ENCODE results near the gene ITGA8.
"Not testable (repeated sequence)": the region's sequence is repeated elsewhere in the genome, so short reads cannot be mapped to it uniquely, and the experiment has no call there.

ITGA8 gene

GRCh38 chr10:15672469-15672868 is 47.3 kb downstream of the ITGA8 start:
- no peak for DNase-seq

- DNase-seq: no peak
These were observed 48.8 kb downstream of the ITGA8 start for GRCh38 chr10:15670880-15671279.

- DNase-seq: no peak
These were observed 58.1 kb downstream of the ITGA8 start for GRCh38 chr10:15661574-15661973.

DNA sequence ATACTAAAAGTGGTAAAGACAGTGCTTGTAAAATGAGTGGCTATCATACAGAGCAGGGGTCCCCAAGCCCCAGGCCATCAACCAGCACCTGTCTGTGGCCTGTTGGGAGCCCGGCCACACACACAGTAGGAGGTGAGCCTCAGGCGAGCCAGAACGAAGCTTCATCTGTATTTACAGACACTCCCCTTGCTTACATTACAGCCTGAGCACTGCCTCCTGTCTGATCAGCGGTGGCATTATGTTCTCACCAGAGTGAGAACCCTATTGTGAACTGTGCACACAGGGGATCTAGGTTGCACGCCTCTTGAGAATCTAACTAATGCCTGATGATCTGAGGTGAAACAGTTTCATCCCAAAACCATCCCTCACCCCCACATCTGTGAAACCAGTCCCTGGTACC is 58.7 kb downstream of the ITGA8 start:
- DNase-seq: no peak

DNA sequence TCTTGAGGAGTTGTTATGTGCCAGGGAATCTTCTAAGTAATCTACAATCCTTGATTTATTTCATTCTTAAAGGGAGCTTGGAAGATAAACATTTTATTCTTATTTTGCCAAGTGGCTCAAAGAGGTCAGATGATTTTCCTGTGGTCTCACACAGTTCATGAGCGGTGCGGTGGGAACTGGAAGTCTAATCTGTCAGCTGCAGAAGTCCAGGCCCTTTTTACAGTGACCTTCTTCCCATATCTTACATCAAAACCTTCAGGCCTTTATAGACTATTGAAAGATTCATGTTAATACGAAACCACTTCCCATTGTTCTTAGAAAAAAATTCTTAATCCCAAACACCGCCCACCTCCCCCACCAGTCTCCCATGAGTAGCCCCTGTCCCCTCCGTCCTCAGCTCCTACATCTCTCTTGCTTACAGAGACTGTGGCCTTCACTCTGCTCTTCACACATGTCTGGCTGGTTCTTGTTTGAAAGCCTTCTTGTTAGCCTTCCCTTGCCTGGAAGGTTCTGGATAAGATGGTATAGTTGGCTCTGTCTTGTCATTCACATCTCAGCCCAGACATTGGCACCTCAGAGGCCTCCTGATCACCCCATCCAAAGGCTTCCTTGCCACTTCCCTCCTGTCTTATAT is 61.5 kb downstream of the ITGA8 start:
- no peak for DNase-seq

DNA sequence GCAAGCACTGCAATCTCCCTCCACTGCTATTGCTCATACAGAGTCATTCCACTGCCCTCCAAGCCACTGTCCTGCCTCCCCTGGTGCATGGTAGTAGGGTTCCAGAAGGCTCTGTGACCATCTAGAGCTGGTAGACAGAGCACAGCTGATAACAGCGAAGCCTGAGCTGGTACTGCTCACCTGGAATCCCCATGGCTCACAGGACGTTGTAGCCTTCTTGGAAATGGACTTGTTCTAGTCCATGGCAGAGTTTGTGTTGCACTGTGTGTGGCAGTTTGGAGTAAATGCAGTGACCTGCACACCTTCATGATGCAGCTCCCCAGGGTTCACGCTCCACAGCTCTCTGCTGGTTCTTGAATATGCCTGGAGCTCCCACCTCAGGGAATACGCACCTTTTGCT is 67.0 kb downstream of the ITGA8 start:
- no peak for DNase-seq

DNA sequence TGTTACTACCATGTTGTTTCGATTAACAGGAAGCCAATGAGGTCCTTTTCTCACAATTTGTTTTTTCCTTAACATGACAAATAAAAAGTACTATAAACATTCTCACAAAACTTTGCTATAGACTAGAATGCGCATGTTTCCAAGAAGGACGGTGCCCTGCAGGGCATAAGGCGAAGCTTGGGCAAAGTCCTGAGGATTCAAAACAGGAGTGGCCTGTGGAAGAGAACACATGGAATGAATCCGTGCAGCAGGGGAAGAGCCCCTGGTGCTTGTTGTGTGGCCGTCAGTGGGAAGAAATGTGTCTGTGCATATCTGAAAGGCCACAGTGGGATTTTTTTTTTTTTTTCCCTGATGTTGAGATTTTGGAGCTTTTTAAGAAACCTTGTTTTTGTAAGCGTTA is 67.6 kb downstream of the ITGA8 start:
- DNase-seq: no peak

DNA sequence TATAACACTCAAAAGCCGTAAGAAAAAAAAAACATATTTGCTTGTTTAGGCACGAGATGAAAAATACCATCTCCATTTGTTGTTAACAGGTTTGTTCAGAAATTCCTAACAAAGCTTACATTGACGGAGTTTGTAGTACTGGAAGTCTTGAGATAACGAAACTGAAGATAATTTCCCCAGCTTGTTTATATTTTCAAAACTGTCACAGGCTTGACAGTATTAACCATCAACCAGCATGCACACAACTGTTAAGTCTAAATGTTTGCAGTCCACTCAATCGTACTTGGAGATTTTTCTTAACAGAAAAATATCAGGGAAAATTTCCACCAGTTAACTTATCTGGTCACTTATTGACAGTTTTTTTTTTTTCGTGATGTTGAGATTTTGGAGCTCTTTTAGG is 68.5 kb downstream of the ITGA8 start:
- DNase-seq: no peak

GRCh38 chr10:15642095-15642494 is 77.6 kb downstream of the ITGA8 start:
- no peak for DNase-seq

DNA sequence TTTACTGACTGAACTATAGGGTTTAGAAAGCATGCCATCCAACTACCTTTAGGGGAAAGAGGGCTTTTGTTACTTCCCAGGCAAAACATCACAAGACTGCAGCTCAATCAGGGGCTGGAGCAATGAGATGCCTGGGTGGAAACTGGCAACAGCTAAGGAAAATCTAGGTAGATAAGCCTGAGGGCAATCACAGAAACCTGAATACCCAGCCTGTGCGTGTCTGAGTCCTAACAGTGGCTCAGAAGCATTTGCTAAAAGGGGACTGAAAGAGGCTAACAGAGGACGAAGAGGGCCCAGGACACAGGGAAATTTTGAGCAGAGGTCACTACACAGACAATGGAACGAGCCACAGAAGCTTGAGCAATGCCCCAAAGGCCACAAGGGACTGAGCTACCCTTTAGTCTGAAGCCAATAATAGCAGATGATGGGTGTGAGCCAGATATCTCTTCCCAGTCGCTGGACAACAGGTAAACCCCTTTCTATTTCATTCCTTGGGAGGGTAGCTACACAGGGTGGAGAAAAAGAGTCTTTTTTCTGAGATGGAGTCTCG is 79.1 kb downstream of the ITGA8 start:
- no peak for DNase-seq

DNA sequence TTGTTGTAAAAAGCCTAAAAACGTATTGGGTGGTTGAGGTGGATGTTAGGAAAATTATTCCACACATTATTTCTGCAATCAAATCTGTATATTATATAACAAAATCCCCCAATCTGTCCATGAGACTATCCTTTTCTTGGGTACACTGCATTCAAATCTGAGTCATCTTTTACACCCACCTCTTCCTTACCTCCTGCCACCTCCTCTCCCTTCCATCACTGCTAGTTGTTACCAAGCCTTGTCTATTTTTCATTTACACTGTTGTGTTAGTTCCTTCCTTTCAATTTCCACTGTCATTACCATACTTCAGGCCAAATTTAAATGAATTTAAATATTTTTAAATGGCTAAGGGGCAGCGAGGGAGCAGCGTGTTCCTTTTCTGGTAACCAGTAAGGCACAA is 83.3 kb downstream of the ITGA8 start:
- DNase-seq: no peak

DNA sequence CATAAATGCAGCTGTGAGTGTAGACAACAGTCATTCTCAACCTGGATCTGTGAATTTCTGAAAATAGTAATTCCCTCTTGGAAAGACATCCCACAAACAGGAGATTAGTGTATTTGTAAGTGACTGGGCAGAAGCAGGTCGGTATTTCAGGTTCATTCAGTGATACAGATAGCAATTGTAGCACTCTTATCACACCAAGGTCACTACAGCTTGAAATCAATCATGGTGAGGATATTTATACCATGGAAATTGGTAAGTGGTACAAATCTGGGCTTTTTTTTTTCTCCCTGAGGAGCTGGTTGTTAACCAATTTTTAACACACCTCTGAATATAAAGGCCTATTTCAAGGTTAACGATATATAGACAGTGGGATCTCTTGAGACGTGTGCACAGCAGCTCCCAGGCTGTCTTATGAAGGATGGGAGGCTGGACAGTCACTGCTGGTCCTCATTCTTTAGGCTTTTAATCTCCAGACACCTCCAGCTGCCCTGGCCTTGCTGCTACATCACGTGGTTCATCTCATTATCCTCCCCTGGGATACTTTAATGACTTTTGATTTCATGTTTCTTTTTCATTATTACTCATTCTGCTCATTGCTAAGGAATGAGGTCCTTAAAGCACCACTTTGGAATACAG is 87.1 kb downstream of the ITGA8 start:
- DNase-seq: no peak

GRCh38 chr10:15631205-15631604 is 88.5 kb downstream of the ITGA8 start:
- DNase-seq: not testable (repeated sequence)

- DNase-seq: no peak
These were observed 89.4 kb downstream of the ITGA8 start for GRCh38 chr10:15630353-15630752.

- no peak for DNase-seq
These were observed 92.0 kb downstream of the ITGA8 start for GRCh38 chr10:15627617-15628196.

DNA sequence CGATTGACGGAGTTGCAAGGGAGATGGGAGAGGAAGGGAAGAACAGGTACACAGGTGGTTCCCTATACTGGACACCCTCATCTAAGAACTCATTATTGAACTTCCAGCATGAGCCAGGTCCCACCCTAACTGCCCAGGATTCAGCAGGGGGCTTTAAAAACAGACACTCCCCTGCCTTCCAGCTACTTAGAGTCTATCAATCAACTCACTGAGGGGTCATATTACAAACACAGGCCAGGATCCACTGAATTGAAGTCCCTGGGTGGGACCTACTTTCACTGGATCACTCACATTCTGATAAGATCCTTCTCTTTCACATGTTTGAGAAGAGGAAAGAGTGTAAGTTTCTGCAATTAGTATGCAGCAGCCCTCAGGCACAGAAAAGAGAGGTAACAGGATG is 92.8 kb downstream of the ITGA8 start:
- no peak for DNase-seq

- DNase-seq: no peak
These were observed 94.5 kb downstream of the ITGA8 start for GRCh38 chr10:15625261-15625660.

- no peak for DNase-seq
These were observed 95.1 kb downstream of the ITGA8 start for GRCh38 chr10:15624401-15625196.

DNA sequence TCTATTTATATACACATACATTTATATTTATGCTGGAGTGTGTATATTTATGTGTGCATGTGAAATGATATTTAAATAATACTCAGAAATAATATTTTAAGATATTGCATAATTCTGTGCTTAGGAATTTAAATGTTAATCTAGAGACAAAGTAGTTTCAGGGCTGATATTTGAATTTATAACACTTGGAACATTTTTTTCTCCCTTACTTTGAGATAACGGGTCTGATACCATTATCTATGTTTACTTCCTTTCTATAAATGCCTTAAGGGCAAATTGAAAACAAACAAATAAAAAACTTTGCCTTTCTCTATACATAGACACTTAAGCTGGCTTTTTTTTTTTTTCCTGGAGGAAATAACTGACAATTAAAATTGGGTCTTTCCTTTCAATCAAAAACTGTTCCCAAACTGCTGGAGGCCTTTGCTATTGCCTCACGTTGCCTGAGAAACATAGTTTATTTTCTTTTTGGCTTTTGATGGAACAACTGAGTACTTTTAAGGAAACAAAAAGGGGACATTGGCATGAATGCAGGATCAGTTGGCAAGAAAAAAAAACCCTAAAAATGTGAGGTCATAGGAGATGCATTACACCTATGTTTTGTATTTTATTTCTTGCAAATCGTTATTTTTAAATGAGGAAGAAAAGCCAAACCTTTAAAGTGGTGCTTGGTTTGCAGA is 98.7 kb downstream of the ITGA8 start:
- no peak for DNase-seq

- DNase-seq: no peak
These were observed 99.4 kb downstream of the ITGA8 start for GRCh38 chr10:15620337-15620736.

DNA sequence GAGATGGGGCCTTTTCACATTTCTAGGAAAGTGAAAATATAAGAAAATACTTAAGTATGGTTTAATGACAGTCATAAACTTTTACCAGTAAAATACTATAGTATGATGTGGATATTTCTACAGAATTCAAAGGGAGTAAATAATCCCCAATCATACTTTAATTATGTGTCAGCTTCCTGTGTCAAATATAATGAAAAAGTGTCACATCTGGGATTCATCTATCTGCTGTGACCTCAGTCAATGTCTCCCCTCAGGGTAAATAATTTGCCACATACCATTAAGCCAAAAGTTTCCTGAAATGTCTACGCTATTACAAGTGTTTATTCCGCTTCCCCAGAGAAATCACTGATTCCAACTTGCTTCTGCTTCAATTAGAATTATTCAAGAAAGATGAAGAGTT is 110.5 kb downstream of the ITGA8 start:
- no peak for DNase-seq

DNA sequence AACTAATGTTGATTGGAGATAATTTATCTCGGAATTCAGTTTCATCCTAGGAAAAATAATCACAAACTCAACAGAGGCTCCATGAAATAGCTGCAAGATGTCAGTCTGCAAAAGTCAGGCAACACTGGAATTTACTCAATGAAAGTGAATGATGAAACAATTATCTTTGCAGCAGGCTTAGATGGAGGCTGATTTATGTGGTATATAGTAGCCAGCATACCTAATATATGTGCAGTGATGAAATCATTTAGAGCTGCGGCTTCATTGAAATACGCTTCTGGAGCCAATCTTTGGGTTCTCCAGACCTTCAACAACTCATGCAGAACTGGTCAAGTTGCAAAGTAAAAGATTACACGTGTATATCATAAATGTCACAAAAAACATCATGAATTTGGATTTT is 113.3 kb downstream of the ITGA8 start:
- DNase-seq: no peak

Measured in stimulated activated CD4-positive, alpha-beta T cell treated with anti-CD3 and anti-CD28 coated beads, Interleukin-4, amount 100 ng/mL, for 1 hour (primary cell).